ENCODE data around the gene DNAH5.

DNAH5 gene

DNA sequence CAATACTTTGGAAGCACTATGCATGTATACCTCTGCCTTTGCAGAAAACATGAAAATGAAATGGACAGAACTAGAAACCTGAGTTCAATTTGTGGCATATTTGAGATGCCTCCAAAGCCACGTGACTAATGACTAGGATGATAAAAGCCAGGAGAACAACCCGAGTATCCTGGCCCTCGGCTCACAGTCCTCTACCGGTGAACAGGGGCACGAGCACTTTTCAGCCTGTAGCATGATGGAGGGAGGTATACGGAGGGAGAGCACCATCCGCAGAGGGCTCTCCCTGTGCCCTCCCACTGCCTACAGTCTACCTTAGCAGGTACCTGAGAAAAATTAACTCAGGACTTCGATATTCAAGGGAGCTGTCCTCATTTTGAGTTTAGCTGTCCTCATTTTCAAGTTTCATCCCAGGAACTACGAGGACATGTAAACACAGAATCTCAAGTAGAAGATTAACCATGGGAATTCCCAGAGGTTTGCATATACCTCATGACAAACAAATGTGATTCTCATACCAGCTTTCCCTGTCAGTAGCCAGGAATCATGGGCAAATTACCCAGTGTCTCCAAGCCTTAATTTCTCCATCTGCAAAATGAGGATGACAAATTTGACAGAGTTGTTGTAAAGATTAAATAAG is 249.3 kb downstream of the DNAH5 start:
- no peak for DNase-seq

DNA sequence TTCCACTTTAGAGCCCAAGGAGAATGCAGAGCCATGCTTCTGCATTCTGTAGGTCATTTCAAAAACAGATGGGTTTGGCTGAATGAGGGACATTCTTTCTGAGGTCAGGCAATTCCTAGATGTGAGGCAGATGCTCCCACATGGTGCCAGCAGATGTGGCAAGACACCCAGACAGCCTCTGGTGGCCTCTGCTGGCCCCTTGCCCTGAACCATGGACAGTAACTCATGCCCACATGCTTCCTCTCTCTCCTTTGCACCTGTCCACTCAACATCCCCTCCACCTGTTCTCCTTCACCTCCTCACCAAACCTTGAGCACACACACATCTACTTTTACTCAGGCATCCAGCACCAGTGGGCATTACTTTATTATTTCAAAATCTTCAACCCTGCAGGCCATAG is 252.3 kb downstream of the DNAH5 start:
- no peak for DNase-seq

DNA sequence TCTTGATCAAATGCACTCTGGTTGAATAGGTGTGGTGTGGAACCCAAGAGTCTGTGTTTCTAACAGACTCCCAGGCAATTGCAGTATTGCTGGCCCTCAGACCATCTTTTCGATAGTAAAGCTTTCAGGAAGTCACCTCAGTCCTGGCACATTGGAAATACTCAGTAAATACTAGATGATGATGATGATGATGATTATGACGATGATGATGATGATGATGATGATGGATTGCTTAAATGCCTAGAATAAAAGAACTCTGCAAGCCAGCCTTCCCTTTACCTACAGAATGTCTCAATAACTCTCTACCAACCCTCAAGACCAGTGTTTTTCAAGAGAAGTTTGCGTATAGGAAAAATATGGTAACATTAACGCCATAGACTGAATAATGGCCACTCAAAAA is 268.0 kb downstream of the DNAH5 start:
- DNase-seq = no peak

DNA sequence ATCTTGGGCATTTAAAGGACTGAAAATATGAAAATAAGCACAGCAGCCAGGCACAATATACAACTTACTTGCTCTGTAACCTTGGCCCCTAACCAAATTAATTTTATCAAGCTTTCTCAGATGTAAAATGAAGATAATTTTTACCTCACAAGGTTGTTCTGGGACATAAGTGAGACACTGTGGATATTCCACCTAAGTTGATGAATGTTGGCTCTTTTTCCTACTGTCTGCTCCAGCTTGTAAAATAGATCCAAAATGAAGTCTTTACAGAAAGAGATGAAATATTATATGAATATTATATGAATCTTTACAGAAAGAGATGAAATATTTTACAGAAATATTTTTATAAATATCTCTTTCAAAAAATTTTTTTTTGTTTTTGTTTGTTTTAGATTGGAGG is 270.1 kb downstream of the DNAH5 start:
- DNase-seq = no peak

DNA sequence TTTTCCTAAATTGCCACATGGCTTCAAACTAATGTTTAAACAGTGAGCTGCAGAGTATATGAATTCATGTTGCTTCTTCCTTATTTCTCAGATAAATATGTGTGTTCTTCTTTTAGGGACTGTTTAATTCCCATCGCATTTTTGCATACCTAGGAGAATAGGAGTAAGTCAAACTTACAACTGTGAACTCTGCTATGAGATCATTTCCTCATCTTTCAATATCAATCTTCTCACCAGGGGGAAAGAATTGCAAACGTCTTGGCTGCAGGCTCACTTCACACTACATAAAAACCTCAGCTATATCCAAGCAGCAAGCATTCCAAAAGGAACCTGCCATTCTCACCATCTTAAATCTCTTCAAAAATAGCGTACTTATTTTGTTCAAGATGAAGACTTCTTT is 271.0 kb downstream of the DNAH5 start:
- DNase-seq = no peak

DNA sequence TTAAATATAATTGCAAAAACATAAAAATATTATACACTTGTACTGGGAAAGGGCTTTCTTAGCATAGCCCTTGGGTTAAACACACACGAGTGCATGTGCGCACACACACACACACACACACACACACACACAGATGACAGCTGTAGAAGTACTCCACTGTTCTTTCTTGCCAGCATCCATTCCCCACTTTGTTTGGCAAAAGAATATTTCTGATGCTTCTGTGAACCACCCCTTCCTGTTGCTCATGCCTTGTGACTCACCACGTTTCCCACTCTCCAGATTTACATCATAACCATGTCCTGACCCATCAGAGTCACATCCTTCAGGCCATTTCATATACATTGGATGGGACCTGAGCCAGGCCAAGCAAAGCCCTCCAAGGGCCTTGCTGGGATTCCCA is 280.1 kb downstream of the DNAH5 start:
- DNase-seq = no peak

DNA sequence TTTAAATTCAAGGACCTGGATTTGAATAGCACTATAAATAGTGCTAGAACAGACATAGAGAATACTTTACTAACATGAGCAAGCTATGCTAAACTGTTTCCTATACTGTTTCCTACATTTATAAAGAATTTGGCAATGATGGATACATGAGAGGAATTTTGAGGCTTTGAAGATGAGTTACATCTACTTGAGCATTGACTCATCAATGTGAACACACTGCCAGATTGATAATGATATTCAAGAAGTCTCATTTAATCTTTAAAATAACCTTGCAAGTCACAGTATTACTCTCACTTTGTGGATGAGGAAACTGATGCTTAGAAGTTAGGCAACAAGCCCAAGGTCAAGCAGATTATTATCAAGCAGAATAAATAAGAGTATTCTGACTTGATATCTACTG is 281.9 kb downstream of the DNAH5 start:
- DNase-seq = no peak

DNA sequence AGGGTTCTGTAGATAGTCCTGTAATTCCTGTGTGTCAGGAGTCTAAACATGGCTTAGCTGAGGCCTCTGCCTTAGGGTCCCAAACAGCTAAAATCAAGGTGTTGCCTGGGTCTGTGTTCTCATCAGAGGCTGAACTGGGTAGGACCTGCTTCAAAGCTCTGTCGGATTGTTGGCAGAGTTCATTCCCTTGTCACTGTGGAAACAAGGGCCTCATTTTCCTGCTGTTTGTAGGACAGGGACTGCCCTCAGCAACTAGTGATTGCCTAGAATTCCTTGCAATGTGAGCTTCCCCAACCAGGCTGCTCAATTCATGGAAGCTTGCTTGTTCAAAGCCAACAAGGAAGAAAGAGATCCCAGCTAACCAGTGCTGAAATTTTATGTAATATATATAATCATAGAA is 283.2 kb downstream of the DNAH5 start:
- no peak for DNase-seq

DNA sequence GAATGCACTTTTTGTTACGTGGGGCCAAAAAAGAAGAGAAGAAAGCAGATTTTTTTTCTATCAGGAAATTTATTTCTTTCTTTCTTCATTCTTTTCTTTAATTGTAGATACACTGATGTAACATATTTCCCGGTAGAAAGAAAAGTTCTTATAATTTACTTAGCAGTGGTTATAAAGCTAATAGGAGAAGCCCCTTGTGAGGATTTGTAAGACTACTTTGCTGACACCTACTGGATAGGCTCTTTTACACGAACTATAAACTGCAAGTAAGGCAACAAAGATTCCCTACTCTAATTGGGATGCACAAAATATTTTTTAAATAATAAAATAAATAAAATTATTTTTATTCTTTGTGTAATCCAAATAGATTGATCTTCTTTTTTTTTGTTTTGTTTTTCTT is 284.4 kb downstream of the DNAH5 start:
- DNase-seq = no peak

DNA sequence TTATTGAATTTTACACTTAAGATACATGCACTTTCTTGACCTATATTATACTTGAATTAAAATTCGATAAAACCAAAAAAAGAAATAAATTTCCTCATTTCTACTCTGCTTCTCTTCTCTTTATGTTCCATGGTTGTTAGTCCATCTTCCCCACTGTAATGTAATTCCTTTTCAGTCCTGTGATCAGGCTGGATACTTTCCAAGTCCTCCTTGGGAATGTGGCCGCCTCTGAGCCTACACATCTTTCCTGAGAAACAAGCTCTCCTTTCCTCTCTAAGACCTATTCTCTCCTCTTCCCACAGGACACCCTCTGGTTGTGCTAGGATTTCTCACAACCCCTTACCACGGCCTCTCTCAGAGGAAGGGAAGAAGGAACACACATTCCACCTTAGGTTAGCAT is 285.1 kb downstream of the DNAH5 start:
- DNase-seq = no peak

DNA sequence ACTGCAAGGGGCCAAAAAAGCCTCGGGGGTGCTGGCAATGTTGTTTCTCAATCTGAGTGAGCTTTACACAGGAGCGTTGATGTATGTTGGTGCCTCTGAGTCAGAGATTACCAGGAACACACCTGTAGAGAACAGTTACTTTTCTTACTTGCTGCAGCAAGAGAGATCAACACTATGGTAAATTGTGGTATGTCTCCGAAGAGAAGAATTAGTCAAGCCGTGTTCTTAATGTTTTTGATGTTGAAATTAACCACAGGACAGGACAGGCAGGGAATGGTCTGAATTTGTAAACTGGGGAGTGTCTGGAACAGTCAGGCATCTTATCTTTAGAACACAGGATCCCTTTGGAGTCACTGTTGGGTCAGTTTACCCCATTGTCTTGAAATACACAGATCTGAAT is 285.7 kb downstream of the DNAH5 start:
- DNase-seq = no peak

DNA sequence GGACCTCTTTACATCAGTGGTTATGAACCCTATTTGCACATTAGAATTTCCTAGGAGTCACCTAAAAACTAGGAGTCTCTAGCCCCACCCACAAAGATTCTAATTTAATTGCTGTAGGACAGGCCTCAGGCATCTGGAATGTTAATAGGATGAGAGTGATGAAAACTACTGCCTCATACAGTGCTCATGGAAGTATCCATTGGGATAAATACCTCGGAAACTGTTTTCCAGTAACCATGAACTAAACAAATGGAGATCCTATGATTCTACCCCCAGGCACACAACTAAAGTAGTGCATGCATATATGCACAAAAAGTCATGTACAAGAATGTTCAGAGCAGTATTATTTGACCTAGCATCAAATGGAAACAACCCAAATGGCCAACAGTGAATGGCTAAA is 286.3 kb downstream of the DNAH5 start:
- no peak for DNase-seq

DNA sequence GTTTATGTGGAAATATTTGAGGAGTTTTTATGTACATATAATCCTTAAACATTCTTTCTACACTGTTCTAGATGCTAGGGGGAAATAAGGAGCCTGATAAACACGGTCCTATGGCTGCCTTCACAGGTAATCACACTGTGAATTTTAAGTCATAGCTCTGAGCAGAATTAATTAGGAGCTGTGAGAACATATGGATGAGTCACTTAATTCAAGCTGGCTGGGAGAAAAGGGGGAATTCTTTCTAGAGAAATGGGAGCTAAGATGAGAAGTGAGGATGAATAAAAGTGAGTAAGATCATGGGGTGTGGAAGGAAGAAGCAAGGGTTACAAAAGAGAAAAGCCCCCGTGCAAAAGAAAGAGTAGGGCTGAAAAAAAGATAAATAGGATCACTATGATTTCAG is 290.8 kb downstream of the DNAH5 start:
- no peak for DNase-seq

DNA sequence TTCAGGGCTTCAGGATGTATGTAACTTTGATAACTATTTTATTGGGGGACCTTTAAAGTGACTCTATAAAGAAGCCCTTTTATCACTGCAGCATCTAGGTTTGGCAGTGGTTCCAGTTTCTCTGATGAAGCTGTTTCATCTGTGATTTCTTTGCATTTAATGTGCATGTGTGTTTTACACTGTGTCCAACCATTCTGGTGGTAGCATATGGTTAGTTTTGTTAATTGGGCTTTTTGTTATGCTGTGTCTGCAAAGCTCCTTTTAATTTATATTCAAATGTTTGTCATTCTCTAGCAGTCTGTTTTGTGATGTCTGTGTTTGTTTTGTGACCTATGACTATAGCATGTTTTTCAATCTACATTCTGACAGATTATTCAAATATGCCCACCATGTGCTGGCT is 294.8 kb downstream of the DNAH5 start:
- no peak for DNase-seq

DNA sequence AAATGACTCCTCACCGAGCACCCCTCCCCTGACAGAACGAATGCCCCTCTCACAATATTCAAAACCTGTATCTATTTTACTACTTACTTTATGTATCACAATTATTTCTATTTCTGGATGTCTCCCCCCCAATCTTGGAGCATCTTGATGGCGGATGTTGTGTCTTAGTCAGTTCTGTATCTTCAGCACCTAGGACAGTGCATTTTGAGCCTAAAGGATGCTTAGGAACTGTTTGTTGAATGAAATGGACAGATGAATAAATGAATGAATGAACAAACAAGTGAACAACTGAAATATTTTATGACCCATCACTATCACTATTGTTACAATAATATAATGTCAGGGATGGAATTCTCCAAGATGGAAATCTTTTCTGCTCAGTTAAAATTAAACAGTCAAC is 295.7 kb downstream of the DNAH5 start:
- no peak for DNase-seq

DNA sequence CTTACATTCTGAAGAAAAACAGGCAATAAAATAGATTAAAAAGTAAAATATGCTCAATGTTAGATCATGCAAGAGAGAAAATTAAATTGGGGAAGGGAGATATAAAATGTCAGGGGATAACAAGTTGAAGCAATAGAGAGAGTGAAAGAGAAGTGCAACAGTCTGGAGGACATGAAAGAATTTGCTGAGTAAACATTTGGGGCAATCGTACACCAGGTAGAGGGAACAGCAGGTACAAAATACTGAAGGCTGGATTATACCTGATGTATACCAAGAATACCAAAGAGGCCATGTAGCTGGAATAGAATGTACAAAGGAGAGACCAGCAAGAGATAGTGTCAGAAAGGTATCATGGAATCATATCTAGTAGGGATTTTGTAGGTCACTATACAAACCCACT is 300.8 kb downstream of the DNAH5 start:
- DNase-seq = no peak

DNA sequence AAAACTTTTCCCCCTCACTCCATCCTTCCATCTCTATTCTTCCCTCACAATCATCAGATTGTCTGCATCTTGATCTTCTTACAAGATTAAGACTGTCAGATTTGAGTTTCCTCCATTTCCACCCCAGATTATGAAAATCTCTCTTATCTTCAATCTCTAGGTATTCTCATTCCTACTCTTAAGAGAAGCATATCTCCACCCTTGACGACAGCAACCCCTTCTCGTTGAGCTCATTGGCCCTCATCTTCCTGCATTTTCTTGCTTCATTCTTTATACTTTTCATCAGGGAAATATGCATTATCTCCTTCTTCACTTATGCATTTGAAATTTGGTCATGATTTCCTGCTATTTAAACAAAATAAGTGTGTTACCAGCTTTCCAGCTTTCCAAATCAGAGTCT is 301.3 kb downstream of the DNAH5 start:
- no peak for DNase-seq

Measured in NCI-H526 treated with DMSO at 0.1 percent for 48 hours (cell line).